SK-N-MC (cell line): Measurements from ENCODE around the gene MIS18A.

Experiments
- DNase-seq: peaks from one replicate; pipeline ENCODE4 v3.0.0-alpha.2; 2011; ENCODE audit warnings: low read depth, low spot score
- H3K27ac ChIP-seq: fragments of 200-600 bp; sonication (generic); 2 replicates; pipeline ENCODE4 v1.5.1; 2016; ENCODE audit warnings: mixed run types
- H3K36me3 ChIP-seq: fragments of 200-600 bp; sonication (generic); 2 replicates; pipeline ENCODE4 v1.6.1; 2017; ENCODE audit warnings: antibody characterized with exemption, low read length, mixed read lengths; ENCODE audit not compliant: insufficient read depth
- H3K4me3 ChIP-seq: fragments of 200-600 bp; sonication (generic); 2 replicates; pipeline ENCODE4 v1.5.1; 2016
- H3K9ac ChIP-seq: fragments of 200-600 bp; sonication (generic); 2 replicates; pipeline ENCODE4 v1.8.0; 2017; ENCODE audit warnings: mixed run types, mixed read lengths; ENCODE audit not compliant: insufficient read length
- H3K9me3 ChIP-seq: fragments of 200-600 bp; sonication (generic); 2 replicates; pipeline ENCODE4 v1.6.1; 2017; ENCODE audit warnings: low read depth, mild to moderate bottlenecking, antibody characterized with exemption, low read length, moderate library complexity, mixed read lengths
- EZH2 ChIP-seq: fragments of 200-600 bp; sonication (generic); IDR thresholded peaks from one replicate; pipeline ENCODE4 v1.6.1; 2017; ENCODE audit warnings: antibody characterized with exemption
- FOXP2 ChIP-seq: optimal IDR thresholded peaks from 2 replicates; pipeline ENCODE3; 2011; ENCODE audit warnings: mild to moderate bottlenecking, moderate library complexity; ENCODE audit not compliant: insufficient read depth; ENCODE audit errors: extremely low read length, control extremely low read depth
- POLR2AphosphoS5 ChIP-seq: IDR thresholded peaks from 2 replicates; pipeline ENCODE4 v1.6.1; 2012; ENCODE audit warnings: mild to moderate bottlenecking, low read depth, low read length, borderline replicate concordance

The MIS18A gene

GRCh38 chr21:32252136-32252535 lies 26.7 kb downstream of the MIS18A start:
- no peaks in the 10 kb centered on the region for H3K36me3 ChIP-seq
- no peak overlapping the region for H3K9ac ChIP-seq
- no peaks in the 10 kb centered on the region for H3K9me3 ChIP-seq
- no peak for DNase-seq
- H3K27ac ChIP-seq, result no peak overlapping the region
- H3K4me3 ChIP-seq, result no peak overlapping the region
- TF ChIP-seq FOXP2 (no peak), POLR2AphosphoS5 (no peak), EZH2 (no peak)

GRCh38 chr21:32249511-32250280 lies 29.2 kb downstream of the MIS18A start:
- Histone ChIP-seq H3K9ac (no peak overlapping the region), H3K9me3 (no peaks in the 10 kb centered on the region), H3K4me3 (no peak overlapping the region), H3K27ac (no peak overlapping the region), H3K36me3 (no peaks in the 10 kb centered on the region)
- no peak for DNase-seq
- TF ChIP-seq FOXP2, result no peak
- no peak for TF ChIP-seq POLR2AphosphoS5
- no peak for TF ChIP-seq EZH2

GRCh38 chr21:32248571-32249461 lies 30.0 kb downstream of the MIS18A start:
- Histone ChIP-seq H3K27ac (no peak overlapping the region), H3K36me3 (no peaks in the 10 kb centered on the region), H3K4me3 (no peak overlapping the region), H3K9me3 (no peaks in the 10 kb centered on the region), H3K9ac (no peak overlapping the region)
- DNase-seq, result no peak
- TF ChIP-seq EZH2 (no peak), POLR2AphosphoS5 (no peak), FOXP2 (no peak)

GRCh38 chr21:32246571-32247140 lies 32.2 kb downstream of the MIS18A start:
- H3K9me3 ChIP-seq, result no peaks in the 10 kb centered on the region
- DNase-seq, result no peak
- H3K4me3 ChIP-seq, result no peak overlapping the region
- TF ChIP-seq EZH2, result no peak
- no peak for TF ChIP-seq FOXP2
- no peak for TF ChIP-seq POLR2AphosphoS5
- H3K27ac ChIP-seq, result no peak overlapping the region
- H3K36me3 ChIP-seq, result no peaks in the 10 kb centered on the region
- no peak overlapping the region for H3K9ac ChIP-seq

GRCh38 chr21:32245971-32246370 lies 32.9 kb downstream of the MIS18A start:
- Histone ChIP-seq H3K27ac (no peak overlapping the region), H3K9ac (no peak overlapping the region), H3K9me3 (no peaks in the 10 kb centered on the region), H3K4me3 (no peak overlapping the region), H3K36me3 (no peaks in the 10 kb centered on the region)
- no peak for DNase-seq
- TF ChIP-seq POLR2AphosphoS5 (no peak), FOXP2 (no peak), EZH2 (no peak)

GRCh38 chr21:32240851-32241687 lies 37.8 kb downstream of the MIS18A start:
- no peak for DNase-seq

GRCh38 chr21:32239551-32239950 lies 39.3 kb downstream of the MIS18A start:
- Histone ChIP-seq H3K9me3 (no peaks in the 10 kb centered on the region), H3K36me3 (no peaks in the 10 kb centered on the region), H3K4me3 (no peak overlapping the region), H3K27ac (no peak overlapping the region), H3K9ac (no peak overlapping the region)
- TF ChIP-seq POLR2AphosphoS5 (no peak), FOXP2 (no peak), EZH2 (no peak)
- no peak for DNase-seq

More at GRCh38 chr21:32240851-32241687, 37.8 kb downstream of the MIS18A start:
- no peak overlapping the region for H3K4me3 ChIP-seq
- no peak for TF ChIP-seq POLR2AphosphoS5
- TF ChIP-seq EZH2, result no peak
- TF ChIP-seq FOXP2, result no peak
- H3K27ac ChIP-seq, result no peak overlapping the region
- no peak overlapping the region for H3K9ac ChIP-seq
- no peaks in the 10 kb centered on the region for H3K9me3 ChIP-seq
- H3K36me3 ChIP-seq, result no peaks in the 10 kb centered on the region
